DND-41 (cell line): ENCODE measurements around the gene NEURL1.

Source experiments
- ATAC-seq: fragments of 200-7000 bp; cut with Tn5 transposase; 3 replicates; pipeline ENCODE4 v1.9.1; 2021; ENCODE audit warnings: low read depth; ENCODE audit not compliant: insufficient read depth
- DNase-seq: peaks from one replicate; pipeline ENCODE4 v3.0.0-alpha.2; 2020
- H2AFZ ChIP-seq: 2 replicates; pipeline ENCODE4 v1.6.0; 2012; ENCODE audit warnings: low read depth, low read length
- H3K27ac ChIP-seq: 2 replicates; pipeline ENCODE4 v1.5.1; 2012; ENCODE audit warnings: low read length, inconsistent platforms
- H3K27me3 ChIP-seq: fragments of 200-600 bp; sonication (generic); 2 replicates; pipeline ENCODE4 v1.6.0; 2012; ENCODE audit warnings: low read length, mild to moderate bottlenecking, inconsistent platforms; ENCODE audit not compliant: insufficient read depth, poor library complexity
- H3K36me3 ChIP-seq: 2 replicates; pipeline ENCODE4 v1.5.1; 2012; ENCODE audit warnings: low read length, inconsistent platforms; ENCODE audit not compliant: insufficient read depth
- H3K4me1 ChIP-seq: 2 replicates; pipeline ENCODE4 v1.5.1; 2012; ENCODE audit warnings: mild to moderate bottlenecking, low read length; ENCODE audit not compliant: insufficient read depth
- H3K4me2 ChIP-seq: 2 replicates; pipeline ENCODE4 v1.6.0; 2012; ENCODE audit warnings: mild to moderate bottlenecking, moderate library complexity, low read length, inconsistent platforms; ENCODE audit not compliant: insufficient read depth
- H3K4me3 ChIP-seq, 2 experiments: fragments of 200-600 bp in 1 of 2; shearing (Covaris generic) in 1 of 2; 2 replicates each; pipeline ENCODE4 v1.5.1; 2012 to 2016; ENCODE audit warnings: inconsistent platforms in 2 of 2, low read length in 2 of 2, mild to moderate bottlenecking in 2 of 2, low read depth in 1 of 2, moderate library complexity in 1 of 2
- H3K79me2 ChIP-seq: 2 replicates; pipeline ENCODE4 v1.6.0; 2012; ENCODE audit warnings: low read length, inconsistent platforms; ENCODE audit not compliant: insufficient read depth
- H3K9ac ChIP-seq: 2 replicates; pipeline ENCODE4 v1.6.0; 2012; ENCODE audit warnings: low read depth, mild to moderate bottlenecking, inconsistent platforms, low read length, moderate library complexity
- H3K9me3 ChIP-seq: 2 replicates; pipeline ENCODE4 v1.5.1; 2012; ENCODE audit warnings: low read length, moderate library complexity, mild to moderate bottlenecking, inconsistent platforms; ENCODE audit not compliant: insufficient read depth, severe bottlenecking
- H4K20me1 ChIP-seq: 2 replicates; pipeline ENCODE4 v1.6.0; 2012; ENCODE audit warnings: low read length; ENCODE audit not compliant: insufficient read depth
- EZH2 ChIP-seq: IDR thresholded peaks from 3 replicates; pipeline ENCODE4 v1.6.1; 2012; ENCODE audit warnings: borderline replicate concordance, low read depth, mild to moderate bottlenecking, moderate library complexity, low read length, inconsistent platforms; ENCODE audit not compliant: severe bottlenecking
- TF ChIP-seq, protein P1 (sequence below): IDR thresholded peaks from 2 replicates; pipeline ENCODE4 v1.5.1; 2012; ENCODE audit warnings: borderline replicate concordance, low read length, moderate library complexity, mild to moderate bottlenecking; ENCODE audit not compliant: poor library complexity, severe bottlenecking; ENCODE audit errors: extremely low read depth

The NEURL1 gene

DNA sequence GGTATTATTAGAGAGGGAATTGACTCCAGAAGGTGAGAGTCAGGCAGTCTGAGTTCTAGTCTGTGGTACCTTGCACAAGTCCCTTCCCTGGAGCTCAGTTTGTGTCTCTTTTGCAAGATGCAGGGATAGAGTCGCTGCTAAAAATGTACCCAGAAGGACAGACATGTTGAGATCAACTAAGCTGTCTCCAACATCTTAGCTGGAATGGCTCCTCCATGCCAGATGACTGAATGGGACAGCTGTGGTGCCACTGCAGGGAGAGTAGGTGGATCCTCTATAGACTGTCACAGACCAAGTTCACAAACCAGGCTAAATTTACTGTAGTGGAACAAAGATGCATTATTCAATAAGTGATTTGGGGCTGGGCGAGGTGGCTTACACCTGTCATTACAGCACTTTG lies 120.1 kb downstream of the NEURL1 start:
- Histone ChIP-seq H3K79me2 (no peaks in the 10 kb centered on the region), H4K20me1 (peaks cover 3% of the 10 kb centered on the region; the same call in 1 of the 2 replicates), H3K9me3 (no peaks in the 10 kb centered on the region), H3K9ac (no peak overlapping the region), H3K4me2 (no peak overlapping the region), H2AFZ (no peak overlapping the region), H3K4me1 (no peaks in the 10 kb centered on the region), H3K27me3 (no peaks in the 10 kb centered on the region), H3K4me3 (no peak overlapping the region), H3K27ac (no peak overlapping the region), H3K36me3 (peaks cover 33% of the 10 kb centered on the region)
- ATAC-seq (no peak), DNase-seq (no peak)
- no peak for TF ChIP-seq EZH2
- TF ChIP-seq, protein P1, sequence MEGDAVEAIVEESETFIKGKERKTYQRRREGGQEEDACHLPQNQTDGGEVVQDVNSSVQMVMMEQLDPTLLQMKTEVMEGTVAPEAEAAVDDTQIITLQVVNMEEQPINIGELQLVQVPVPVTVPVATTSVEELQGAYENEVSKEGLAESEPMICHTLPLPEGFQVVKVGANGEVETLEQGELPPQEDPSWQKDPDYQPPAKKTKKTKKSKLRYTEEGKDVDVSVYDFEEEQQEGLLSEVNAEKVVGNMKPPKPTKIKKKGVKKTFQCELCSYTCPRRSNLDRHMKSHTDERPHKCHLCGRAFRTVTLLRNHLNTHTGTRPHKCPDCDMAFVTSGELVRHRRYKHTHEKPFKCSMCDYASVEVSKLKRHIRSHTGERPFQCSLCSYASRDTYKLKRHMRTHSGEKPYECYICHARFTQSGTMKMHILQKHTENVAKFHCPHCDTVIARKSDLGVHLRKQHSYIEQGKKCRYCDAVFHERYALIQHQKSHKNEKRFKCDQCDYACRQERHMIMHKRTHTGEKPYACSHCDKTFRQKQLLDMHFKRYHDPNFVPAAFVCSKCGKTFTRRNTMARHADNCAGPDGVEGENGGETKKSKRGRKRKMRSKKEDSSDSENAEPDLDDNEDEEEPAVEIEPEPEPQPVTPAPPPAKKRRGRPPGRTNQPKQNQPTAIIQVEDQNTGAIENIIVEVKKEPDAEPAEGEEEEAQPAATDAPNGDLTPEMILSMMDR = no peak

DNA sequence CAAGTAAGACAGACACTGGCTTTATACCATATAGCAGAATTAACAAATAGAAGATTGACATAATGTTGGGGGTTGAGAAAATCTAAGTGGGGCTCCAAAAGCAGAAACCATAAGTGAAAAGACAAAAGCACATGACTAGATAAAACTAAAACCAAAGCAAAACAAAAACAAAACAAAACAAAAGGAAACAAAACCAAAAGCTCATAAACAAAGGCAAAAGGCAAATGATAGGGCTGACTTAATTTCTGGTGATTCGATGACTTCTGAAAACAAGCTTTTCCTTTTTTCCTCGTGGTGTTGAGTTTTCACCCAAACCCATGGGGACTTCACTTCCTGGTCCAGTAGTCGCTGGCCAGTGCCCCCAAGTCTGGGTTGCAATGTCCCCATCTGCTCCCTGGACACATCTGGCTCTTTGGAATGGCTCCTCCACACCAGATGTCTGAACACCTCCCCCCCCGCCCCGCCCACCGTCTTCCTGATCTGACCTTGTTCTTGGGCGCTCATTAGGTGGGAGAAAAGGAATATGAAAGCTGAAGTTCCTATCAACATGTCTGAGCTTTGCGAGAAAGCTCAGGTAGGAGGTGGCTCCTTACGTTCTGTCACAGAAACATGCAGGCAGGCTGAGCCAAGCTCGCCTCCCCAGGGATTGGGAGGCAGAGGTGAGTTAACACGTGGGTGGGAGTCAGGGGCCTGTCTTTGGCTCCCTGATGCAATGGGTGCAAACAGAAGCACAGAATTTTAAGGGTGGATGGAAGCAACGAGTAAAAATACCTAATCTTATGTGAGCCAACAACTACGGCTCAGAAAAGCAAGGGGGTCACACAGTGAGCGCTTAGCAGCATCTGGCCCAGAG lies 121.0 kb downstream of the NEURL1 start:
- Histone ChIP-seq H4K20me1 (peaks cover 3% of the 10 kb centered on the region; the same call in 1 of the 2 replicates), H3K27me3 (no peaks in the 10 kb centered on the region), H3K27ac (no peak overlapping the region), H3K79me2 (no peaks in the 10 kb centered on the region), H3K4me1 (no peaks in the 10 kb centered on the region), H3K36me3 (peaks cover 32% of the 10 kb centered on the region), H2AFZ (no peak overlapping the region), H3K9ac (no peak overlapping the region), H3K4me3 (no peak overlapping the region), H3K9me3 (no peaks in the 10 kb centered on the region), H3K4me2 (no peak overlapping the region)
- DNase-seq (no peak), ATAC-seq (no peak)
- TF ChIP-seq, protein P1 = no peak
- no peak for TF ChIP-seq EZH2

DNA sequence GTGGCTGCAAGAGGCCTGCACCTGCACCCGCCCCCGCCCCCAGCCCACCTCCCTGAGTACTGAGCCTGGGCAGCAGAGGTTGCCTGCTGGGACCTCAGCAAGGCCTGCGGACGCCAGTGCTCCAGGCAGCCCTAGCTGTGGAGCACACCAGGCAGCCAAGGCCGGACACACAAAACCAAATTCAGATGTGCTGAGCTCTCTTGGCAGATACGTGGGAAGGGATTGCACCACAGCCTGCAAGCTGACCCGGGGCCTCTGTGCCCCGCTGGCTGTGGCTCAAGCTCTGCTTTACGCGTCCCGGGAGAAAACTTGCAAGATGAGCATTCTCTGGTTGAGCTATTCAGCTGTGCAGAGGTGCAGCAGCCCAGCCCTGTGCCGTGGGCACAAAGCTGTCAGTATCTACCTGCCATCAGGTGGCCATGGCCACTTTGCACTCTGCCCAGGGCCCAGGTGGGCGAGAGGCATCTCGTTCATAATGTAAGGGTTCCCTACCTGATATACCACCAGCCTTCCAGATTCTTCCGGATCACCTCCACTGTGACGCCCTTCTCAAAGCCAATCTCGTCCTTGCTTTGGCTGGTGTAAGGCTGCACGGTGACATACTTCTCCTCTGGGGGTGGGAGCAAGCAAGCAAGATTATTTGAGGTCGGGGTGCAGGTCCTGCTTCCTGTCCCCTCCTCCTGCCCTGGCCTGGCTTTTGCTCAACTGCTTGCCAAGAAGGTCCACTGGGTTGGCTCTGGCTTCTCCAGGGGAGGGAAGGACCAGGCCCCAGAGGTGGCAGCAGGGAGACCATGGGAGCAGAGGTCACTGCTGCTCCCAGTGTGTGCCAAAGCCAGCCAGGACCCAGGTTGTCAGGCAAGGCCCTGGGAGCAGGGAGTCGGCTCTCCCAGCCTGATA lies 123.4 kb downstream of the NEURL1 start:
- Histone ChIP-seq H3K4me1 (no peaks in the 10 kb centered on the region), H4K20me1 (peaks cover 3% of the 10 kb centered on the region)

More for the DNA sequence above, 123.4 kb downstream of the NEURL1 start:
- no peak overlapping the region for H3K4me2 ChIP-seq
- no peak overlapping the region for H3K27ac ChIP-seq
- H3K4me3 ChIP-seq = no peak overlapping the region
- H3K9ac ChIP-seq = no peak overlapping the region
- TF ChIP-seq EZH2 = no peak
- H3K36me3 ChIP-seq = peaks cover 32% of the 10 kb centered on the region
- H3K79me2 ChIP-seq = no peaks in the 10 kb centered on the region
- no peaks in the 10 kb centered on the region for H3K27me3 ChIP-seq
- no peaks in the 10 kb centered on the region for H3K9me3 ChIP-seq
- DNase-seq (no peak), ATAC-seq (no peak)
- no peak overlapping the region for H2AFZ ChIP-seq
